Measurements from ENCODE around the gene SMYD1. TPM values are rescaled to one million over a fixed set of nuclear protein-coding genes. Genes with fewer than 3 reads are reported as not detected.
A peak's percentile ranks its signal among the peaks of the same experiment; 100 is the strongest.

The SMYD1 gene
- total RNA-seq, 1 experiment from 2014 or later: not detected

- no peak overlapping the region for H3K27ac ChIP-seq (ENCODE audit: low read depth, low read length)
- no peaks in the 10 kb centered on the region for H3K36me3 ChIP-seq (ENCODE audit: control insufficient read depth in 1 of 2, insufficient read depth in 2 of 2, low read length in 2 of 2)
- H3K4me3 ChIP-seq (replicated peaks in 1 of 2; ENCODE audit: low read depth in 1 of 2, low read length in 2 of 2): no peak overlapping the region
- no peaks in the 10 kb centered on the region for H4K20me1 ChIP-seq (ENCODE audit: insufficient read depth)
- H3K79me2 ChIP-seq (ENCODE audit: insufficient read depth, low read length): peaks cover 26% of the 10 kb centered on the region
- H3K9me2 ChIP-seq (ENCODE audit: insufficient read depth): no peaks in the 10 kb centered on the region
- RAD21 ChIA-PET (ENCODE audit: low non-redundant PET in 1 of 2, low total read pairs in 2 of 2, uncharacterized antibody in 2 of 2, unreplicated experiment in 2 of 2): no interaction called here
- no TSS peak for BruUV-seq (replicated peaks)
- peaks cover 7 to 19% of the 10 kb centered on the region in 2 experiments; a peak in 3 of 4 replicates for H3K4me1 ChIP-seq (ENCODE audit: control insufficient read depth in 1 of 2, insufficient read depth in 2 of 2, low read length in 2 of 2)
- CTCF ChIA-PET: interaction anchor here (1.2 kb wide), 1 partner anchor 9 kb away, joined by 4 read pairs; no protein-coding TSS in a partner anchor
- no peak for DNase-seq (ENCODE audit: low read depth, low spot score)
- no peak for ATAC-seq
- H3K4me2 ChIP-seq (ENCODE audit: low read length): no peak overlapping the region
- TF ChIP-seq POLR2A (IDR thresholded peaks at IDR 0.05; ENCODE audit: borderline replicate concordance, extremely low read depth, insufficient read depth, insufficient read length) (no peak), POLR2AphosphoS5 (IDR thresholded peaks at IDR 0.05; ENCODE audit: low read depth, low read length) (peak; percentile 19)
- intact Hi-C loops (cut with micrococcal nuclease): no loop called here
- no peaks in the 10 kb centered on the region for H3K9me3 ChIP-seq (ENCODE audit: control insufficient read depth in 1 of 2, insufficient read depth in 1 of 2, low read depth in 1 of 2, low read length in 2 of 2)
- POLR2A ChIA-PET: no interaction called here
- H3K27me3 ChIP-seq (ENCODE audit: insufficient read depth, low read length): no peaks in the 10 kb centered on the region
- H2AFZ ChIP-seq (ENCODE audit: low read depth, low read length, poor library complexity, severe bottlenecking): no peak overlapping the region
- no peak overlapping the region for H3K9ac ChIP-seq (ENCODE audit: low read length)
These were observed 15.8 kb upstream of the SMYD1 start for GRCh38 chr2:88051792-88052191.

- intact Hi-C loops (cut with micrococcal nuclease): no loop called here
- H3K9ac ChIP-seq (ENCODE audit: low read length): no peak overlapping the region
- no peaks in the 10 kb centered on the region for H4K20me1 ChIP-seq (ENCODE audit: insufficient read depth)
- RAD21 ChIA-PET (ENCODE audit: low non-redundant PET in 1 of 2, low total read pairs in 2 of 2, uncharacterized antibody in 2 of 2, unreplicated experiment in 2 of 2): no interaction called here
- H3K4me2 ChIP-seq (ENCODE audit: low read length): peak overlapping the region; percentile 71; the same call in 1 of the 2 replicates
- no peaks in the 10 kb centered on the region for H3K9me2 ChIP-seq (ENCODE audit: insufficient read depth)
- H3K4me3 ChIP-seq (replicated peaks in 1 of 2; ENCODE audit: low read depth in 1 of 2, low read length in 2 of 2): no peak overlapping the region
- no peaks in the 10 kb centered on the region for H3K9me3 ChIP-seq (ENCODE audit: control insufficient read depth in 1 of 2, insufficient read depth in 1 of 2, low read depth in 1 of 2, low read length in 2 of 2)
- H3K36me3 ChIP-seq (ENCODE audit: control insufficient read depth in 1 of 2, insufficient read depth in 2 of 2, low read length in 2 of 2): no peaks in the 10 kb centered on the region
- H2AFZ ChIP-seq (ENCODE audit: low read depth, low read length, poor library complexity, severe bottlenecking): no peak overlapping the region
- BruUV-seq (replicated peaks): no TSS peak
- peaks cover 7 to 21% of the 10 kb centered on the region in 2 experiments; a peak in 3 of 4 replicates for H3K4me1 ChIP-seq (ENCODE audit: control insufficient read depth in 1 of 2, insufficient read depth in 2 of 2, low read length in 2 of 2)
- CTCF ChIA-PET: no interaction called here
- H3K79me2 ChIP-seq (ENCODE audit: insufficient read depth, low read length): peaks cover 26% of the 10 kb centered on the region
- ATAC-seq: no peak
- TF ChIP-seq SP1 (IDR thresholded peaks at IDR 0.05; ENCODE audit: low read depth) (no peak), ZBTB33 (IDR thresholded peaks at IDR 0.05; ENCODE audit: extremely low read depth, insufficient replicate concordance, low read length) (no peak), SIN3A (IDR thresholded peaks at IDR 0.05; ENCODE audit: low read depth) (no peak), JUND (IDR thresholded peaks at IDR 0.05) (no peak), EZH2phosphoT487 (IDR thresholded peaks at IDR 0.05; ENCODE audit: borderline replicate concordance) (no peak), TCF7L2 (IDR thresholded peaks at IDR 0.05; ENCODE audit: borderline replicate concordance, extremely low read depth, insufficient read depth, insufficient read length) (no peak), ELF1 (IDR thresholded peaks at IDR 0.05; ENCODE audit: borderline replicate concordance, low read depth) (no peak), CBX3 (IDR thresholded peaks at IDR 0.05; ENCODE audit: low read depth) (no peak), SRF (IDR thresholded peaks at IDR 0.05; ENCODE audit: low read depth) (no peak), ATF3 (IDR thresholded peaks at IDR 0.05) (no peak), EGR1 (IDR thresholded peaks at IDR 0.05; ENCODE audit: low read depth) (no peak), ZFX (IDR thresholded peaks at IDR 0.05) (no peak), POLR2AphosphoS5 (IDR thresholded peaks at IDR 0.05; ENCODE audit: low read depth, low read length) (no peak), REST (IDR thresholded peaks at IDR 0.05; ENCODE audit: low read depth) (no peak), MAX (IDR thresholded peaks at IDR 0.05) (no peak), EZH2 (IDR thresholded peaks at IDR 0.05) (no peak)
- H3K27me3 ChIP-seq (ENCODE audit: insufficient read depth, low read length): no peaks in the 10 kb centered on the region
- no peak overlapping the region for H3K27ac ChIP-seq (ENCODE audit: low read depth, low read length)
- DNase-seq (ENCODE audit: low read depth, low spot score): no peak
- POLR2A ChIA-PET: no interaction called here
These were observed 14.3 kb upstream of the SMYD1 start for GRCh38 chr2:88053296-88053695.

Measured in HCT116 (cell line).